IMR-90 (cell line): ENCODE measurements around the gene NCKAP5. TPM values are rescaled to one million over a fixed set of nuclear protein-coding genes. Genes with fewer than 3 reads are reported as not detected.

Experiments
- ATAC-seq: fragments of 200-7000 bp; cut with Tn5 transposase; 2 replicates; pipeline ENCODE4 v1.9.1; 2020; ENCODE audit warnings: low read depth, mild to moderate bottlenecking, moderate library complexity
- BruUV-seq: library from RNA; stranded (reverse); fragments of 400-500 nt; replicated peaks from 2 replicates; lab custom pipeline; 2021; lab: Mats Ljungman, UMichigan
- CTCF ChIA-PET: fragments of 300-600 bp; formaldehyde crosslinking; extraction: SDS; loops from one replicate; lab custom pipeline; 2021; ENCODE audit warnings: antibody characterized with exemption; lab: Yijun Ruan, JAX
- POLR2A ChIA-PET: fragments of 300-600 bp; sonication (Branson Sonifier 250); formaldehyde crosslinking; loops from one replicate; lab custom pipeline; 2022; ENCODE audit warnings: antibody characterized with exemption; ENCODE audit not compliant: unreplicated experiment; lab: Charles Lee
- DNase-seq: peaks from one replicate; pipeline ENCODE4 v3.0.0; 2013
- H2AFZ ChIP-seq: replicated peaks from 2 replicates; pipeline ENCODE3; 2013; ENCODE audit warnings: low read length, mild to moderate bottlenecking; ENCODE audit not compliant: poor library complexity
- H2AK5ac ChIP-seq: 2 replicates; pipeline ENCODE4 v1.6.1; 2013; ENCODE audit warnings: low read depth, low read length, inconsistent platforms
- H2AK9ac ChIP-seq: replicated peaks from 2 replicates; pipeline ENCODE3; 2013; ENCODE audit warnings: mild to moderate bottlenecking, low read depth, low read length, moderate library complexity; ENCODE audit not compliant: poor library complexity
- H2BK120ac ChIP-seq: 2 replicates; pipeline ENCODE4 v1.6.1; 2013; ENCODE audit warnings: low read depth, low read length, inconsistent platforms
- H2BK15ac ChIP-seq: 3 replicates; pipeline ENCODE4 v1.6.1; 2013; ENCODE audit warnings: low read depth, low read length, inconsistent platforms
- H2BK20ac ChIP-seq: 2 replicates; pipeline ENCODE4 v1.6.1; 2013; ENCODE audit warnings: low read depth, mild to moderate bottlenecking, inconsistent platforms, low read length, moderate library complexity
- H2BK5ac ChIP-seq: 2 replicates; pipeline ENCODE4 v1.6.1; 2013; ENCODE audit warnings: mild to moderate bottlenecking, low read depth, low read length, inconsistent platforms; ENCODE audit not compliant: poor library complexity, severe bottlenecking
- H3K14ac ChIP-seq: replicated peaks from 2 replicates; pipeline ENCODE4 v1.6.1; 2013; ENCODE audit warnings: low read depth, low read length, inconsistent platforms
- H3K18ac ChIP-seq: 2 replicates; pipeline ENCODE4 v1.6.1; 2013; ENCODE audit warnings: low read depth, low read length, control low read depth
- H3K23ac ChIP-seq: 2 replicates; pipeline ENCODE4 v1.6.1; 2013; ENCODE audit warnings: low read depth, low read length, inconsistent platforms
- H3K27ac ChIP-seq: 2 replicates; pipeline ENCODE4 v1.5.1; 2013; ENCODE audit warnings: mild to moderate bottlenecking, control low read depth, low read length; ENCODE audit not compliant: insufficient read depth
- H3K27me3 ChIP-seq: 2 replicates; pipeline ENCODE4 v1.6.1; 2013; ENCODE audit warnings: low read length; ENCODE audit not compliant: control insufficient read depth, insufficient read depth
- H3K36me3 ChIP-seq: 2 replicates; pipeline ENCODE4 v1.6.1; 2013; ENCODE audit warnings: low read length, mixed read lengths; ENCODE audit not compliant: control insufficient read depth, insufficient read depth
- H3K4ac ChIP-seq: 2 replicates; pipeline ENCODE4 v1.6.1; 2013; ENCODE audit warnings: low read depth, low read length, inconsistent platforms
- H3K4me1 ChIP-seq: 2 replicates; pipeline ENCODE4 v1.6.1; 2013; ENCODE audit warnings: low read length, mixed read lengths; ENCODE audit not compliant: control insufficient read depth, insufficient read depth
- H3K4me2 ChIP-seq: 2 replicates; pipeline ENCODE4 v1.6.1; 2013; ENCODE audit warnings: low read depth, mild to moderate bottlenecking, control low read depth, low read length, moderate library complexity
- H3K4me3 ChIP-seq: 2 replicates; pipeline ENCODE4 v1.5.1; 2013; ENCODE audit warnings: low read depth, mild to moderate bottlenecking, control low read depth, low read length, moderate library complexity; ENCODE audit not compliant: insufficient read depth
- H3K56ac ChIP-seq: 2 replicates; pipeline ENCODE4 v1.6.1; 2013; ENCODE audit warnings: low read length, inconsistent platforms; ENCODE audit not compliant: insufficient read depth; ENCODE audit errors: extremely low read depth
- H3K79me1 ChIP-seq, 2 experiments: 2 replicates each; pipeline ENCODE4 v1.6.1; 2013; ENCODE audit warnings: low read length in 2 of 2, inconsistent platforms in 1 of 2, low read depth in 1 of 2
- H3K9ac ChIP-seq: 2 replicates; pipeline ENCODE4 v1.6.1; 2013; ENCODE audit warnings: low read depth, low read length, control low read depth
- H3K9me1 ChIP-seq: 2 replicates; pipeline ENCODE4 v1.6.1; 2013; ENCODE audit warnings: low read length, inconsistent platforms; ENCODE audit not compliant: insufficient read depth
- H3K9me3 ChIP-seq: 2 replicates; pipeline ENCODE4 v1.6.1; 2013; ENCODE audit warnings: low read length; ENCODE audit not compliant: control insufficient read depth, insufficient read depth
- H4K20me1 ChIP-seq: 2 replicates; pipeline ENCODE4 v1.6.1; 2013; ENCODE audit warnings: low read length, inconsistent platforms; ENCODE audit not compliant: insufficient read depth
- H4K5ac ChIP-seq: 2 replicates; pipeline ENCODE4 v1.6.1; 2013; ENCODE audit warnings: mild to moderate bottlenecking, low read depth, low read length, control low read depth
- H4K8ac ChIP-seq, 2 experiments: 2 replicates each; pipeline ENCODE4 v1.6.1; 2013; ENCODE audit warnings: low read depth in 2 of 2, low read length in 2 of 2, control low read depth in 1 of 2, inconsistent platforms in 1 of 2
- H4K91ac ChIP-seq: 2 replicates; pipeline ENCODE4 v1.6.1; 2013; ENCODE audit warnings: low read depth, low read length, inconsistent platforms; ENCODE audit not compliant: insufficient read depth
- CEBPB ChIP-seq: IDR thresholded peaks from 2 replicates; pipeline ENCODE4 v1.6.1; 2012; ENCODE audit warnings: low read depth, low read length, improper control_type of control experiment
- CHD1 ChIP-seq: IDR thresholded peaks from 2 replicates; pipeline ENCODE4 v1.6.1; 2012; ENCODE audit warnings: low read depth, low read length, improper control_type of control experiment
- CTCF ChIP-seq: conservative IDR thresholded peaks from 2 replicates; pipeline ENCODE4 v1.5.1; 2012; ENCODE audit warnings: mild to moderate bottlenecking, low read depth, low read length, improper control_type of control experiment
- ELK1 ChIP-seq: fragments of 150-350 bp; IDR thresholded peaks from 2 replicates; pipeline ENCODE4 v1.6.1; 2016; ENCODE audit warnings: low read depth, mild to moderate bottlenecking, low read length, moderate library complexity, borderline replicate concordance
- FOS ChIP-seq: fragments of 150-350 bp; IDR thresholded peaks from 2 replicates; pipeline ENCODE4 v1.6.1; 2016; ENCODE audit warnings: low read depth, low read length
- MAFK ChIP-seq: IDR thresholded peaks from 2 replicates; pipeline ENCODE4 v1.6.1; 2012; ENCODE audit warnings: low read depth, low read length, improper control_type of control experiment
- MXI1 ChIP-seq: IDR thresholded peaks from 2 replicates; pipeline ENCODE4 v1.6.1; 2012; ENCODE audit warnings: low read depth, mild to moderate bottlenecking, low read length, moderate library complexity, borderline replicate concordance
- NFE2L2 ChIP-seq: fragments of 150-350 bp; IDR thresholded peaks from 2 replicates; pipeline ENCODE4 v1.6.1; 2016; ENCODE audit warnings: low read depth, mild to moderate bottlenecking, low read length
- RCOR1 ChIP-seq: IDR thresholded peaks from 2 replicates; pipeline ENCODE4 v1.6.1; 2012; ENCODE audit warnings: mild to moderate bottlenecking, low read length, improper control_type of control experiment; ENCODE audit not compliant: insufficient replicate concordance
- RFX5 ChIP-seq: IDR thresholded peaks from 2 replicates; pipeline ENCODE4 v1.8.0; 2012; ENCODE audit warnings: low read depth, mild to moderate bottlenecking, low read length, moderate library complexity
- SMC3 ChIP-seq: fragments of 150-350 bp; IDR thresholded peaks from 2 replicates; pipeline ENCODE4 v1.6.1; 2016; ENCODE audit warnings: low read depth, mild to moderate bottlenecking, antibody characterized with exemption, low read length, moderate library complexity
- USF2 ChIP-seq: fragments of 150-350 bp; IDR thresholded peaks from 2 replicates; pipeline ENCODE4 v1.6.1; 2017; ENCODE audit warnings: mild to moderate bottlenecking, antibody characterized with exemption, low read length, low read depth
- WGBS, 2 experiments: methylation state at CpG; one replicate each; pipeline versions ENCODE4 v1.1.5 to v1.1.7; 2013; ENCODE audit warnings: missing lambda C conversion rate in 2 of 2; ENCODE audit not compliant: insufficient read length in 1 of 2; ENCODE audit errors: extremely low coverage in 2 of 2; 5-methylcytosine and 5-hydroxymethylcytosine counted together
- dilution Hi-C: fragments of 300-500 bp; cut with HindIII; formaldehyde crosslinking; loops from one replicate; pipeline ENCODE4 v1.14.3; 2018; ENCODE audit warnings: low sequenced_read_pairs; ENCODE audit not compliant: unreplicated experiment
- in situ Hi-C: fragments of 300-500 bp; cut with MboI; formaldehyde crosslinking; loops from 3 replicates; pipeline ENCODE4 v1.14.3; 2019; ENCODE audit warnings: low sequenced_read_pairs, inconsistent platforms, mixed read lengths
- intact Hi-C: fragments of 100-400 bp; cut with micrococcal nuclease; formaldehyde crosslinking; loops from 2 replicates; pipeline ENCODE4 v1.10.0; 2022
- polyA plus RNA-seq, 3 experiments: library from polyadenylated mRNA; depleted of rRNA; stranded (reverse); fragments of >200 nt; gene quantifications; 2 replicates each; pipeline ENCODE4 v1.2.3, GENCODE V29; 2012; ENCODE audit warnings: low replicate concordance in 1 of 3
- total RNA-seq: library from RNA; depleted of rRNA; stranded (reverse); fragments of >200 nt; gene quantifications from 2 replicates; pipeline ENCODE4 v1.2.3, GENCODE V29; 2012

NCKAP5 gene
- total and polyA plus RNA-seq, 2 of the 4 experiments (the other 2 are of a cell fraction) = 2.7 to 3.9 TPM

- dilution Hi-C loops (no loop called here), in situ Hi-C loops (no loop called here), intact Hi-C loops (loop anchor here (10.0 kb wide), 1 partner anchor 135 kb away; no protein-coding TSS in a partner anchor)
- Histone ChIP-seq H2BK15ac (no peak overlapping the region), H2AK5ac (no peak overlapping the region), H2BK5ac (no peak overlapping the region), H3K14ac (peak overlapping the region; percentile 45; the same call in 1 of the 2 replicates), H3K9me1 (no peaks in the 10 kb centered on the region), H3K4ac (no peak overlapping the region), H3K9ac (no peak overlapping the region), H3K18ac (no peak overlapping the region), H2BK120ac (no peak overlapping the region), H3K23ac (0 out of 2 replicates have a peak overlapping the region, but pooled peaks have one; percentile 4), H3K27me3 (no peaks in the 10 kb centered on the region), H3K27ac (no peak overlapping the region), H4K8ac (no peak overlapping the region), H3K4me2 (no peak overlapping the region), H2AFZ (peak overlapping the region; percentile 44), H4K20me1 (no peaks in the 10 kb centered on the region), H3K4me1 (peaks cover 2% of the 10 kb centered on the region; the same call in 1 of the 2 replicates), H2BK20ac (no peak overlapping the region), H3K79me1 (peaks cover 3 to 22% of the 10 kb centered on the region in 2 experiments; a peak in 2 of 4 replicates), H3K56ac (no peak overlapping the region), H3K9me3 (no peaks in the 10 kb centered on the region), H4K5ac (no peak overlapping the region), H3K36me3 (no peaks in the 10 kb centered on the region; the same call in 1 of the 2 replicates), H2AK9ac (no peak overlapping the region), H3K4me3 (no peak overlapping the region), H4K91ac (no peak overlapping the region)
- ChIA-PET POLR2A (no interaction called here), CTCF (interaction anchor here (0.9 kb wide), 1 partner anchor 107 kb away, joined by 4 read pairs; no protein-coding TSS in a partner anchor)
- DNase-seq (peak; percentile 64), ATAC-seq (peak; percentile 51)
- no peak for TF ChIP-seq ELK1
- no peak for TF ChIP-seq RCOR1
- no peak for TF ChIP-seq FOS
- no peak for TF ChIP-seq MAFK
- TF ChIP-seq MXI1 = no peak
- TF ChIP-seq USF2 = no peak
- TF ChIP-seq SMC3 = no peak
- no peak for TF ChIP-seq RFX5
- TF ChIP-seq CEBPB = no peak
- no peak for TF ChIP-seq NFE2L2
- TF ChIP-seq CTCF = no peak
- TF ChIP-seq CHD1 = no peak
- WGBS, 2 experiments = 33% methylated on average over 3 of the region's 6 CpGs; no CpG with 5 or more reads in 1 of the 2 experiments
- BruUV-seq = no TSS peak
Observed at GRCh38 chr2:132929786-132930185, 638.5 kb downstream of the NCKAP5 start.
